ENCODE results near the gene UCN. TPM values are rescaled to one million over a fixed set of nuclear protein-coding genes. Genes with fewer than 3 reads are reported as not detected.

UCN gene
- total RNA-seq, 2 donors from 2014 or later = 0.59 to 0.75 TPM

DNA sequence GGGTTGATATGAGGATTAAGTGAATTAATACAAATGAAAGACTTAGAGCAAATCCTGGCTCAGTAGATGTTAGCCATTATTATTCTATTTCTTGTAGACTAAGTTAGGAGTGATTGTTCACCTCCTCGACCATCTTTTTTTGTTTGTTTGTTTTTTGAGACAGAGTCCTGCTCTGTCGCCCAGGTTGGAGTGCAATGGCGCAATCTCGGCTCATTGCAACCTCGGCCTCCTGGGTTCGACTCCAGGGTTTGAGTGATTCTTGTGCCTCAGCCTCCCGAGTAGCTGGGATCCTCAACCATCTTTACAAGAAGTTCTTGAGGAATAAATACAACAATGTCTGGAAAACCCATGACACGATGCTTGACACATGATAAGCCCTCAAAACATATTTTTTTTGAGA is 13.3 kb downstream of the UCN start:
- H3K4me3 Mint-ChIP-seq = no peak overlapping the region
- H3K27ac ChIP-seq (ENCODE audit: low read depth, low read length) = no peak overlapping the region
- no peaks in the 10 kb centered on the region for H3K27me3 Mint-ChIP-seq (ENCODE audit: insufficient read depth)
- no peaks in the 10 kb centered on the region for H3K27me3 ChIP-seq (ENCODE audit: control insufficient read depth, insufficient read depth, low read length, poor library complexity, severe bottlenecking)
- TF ChIP-seq, protein P1, sequence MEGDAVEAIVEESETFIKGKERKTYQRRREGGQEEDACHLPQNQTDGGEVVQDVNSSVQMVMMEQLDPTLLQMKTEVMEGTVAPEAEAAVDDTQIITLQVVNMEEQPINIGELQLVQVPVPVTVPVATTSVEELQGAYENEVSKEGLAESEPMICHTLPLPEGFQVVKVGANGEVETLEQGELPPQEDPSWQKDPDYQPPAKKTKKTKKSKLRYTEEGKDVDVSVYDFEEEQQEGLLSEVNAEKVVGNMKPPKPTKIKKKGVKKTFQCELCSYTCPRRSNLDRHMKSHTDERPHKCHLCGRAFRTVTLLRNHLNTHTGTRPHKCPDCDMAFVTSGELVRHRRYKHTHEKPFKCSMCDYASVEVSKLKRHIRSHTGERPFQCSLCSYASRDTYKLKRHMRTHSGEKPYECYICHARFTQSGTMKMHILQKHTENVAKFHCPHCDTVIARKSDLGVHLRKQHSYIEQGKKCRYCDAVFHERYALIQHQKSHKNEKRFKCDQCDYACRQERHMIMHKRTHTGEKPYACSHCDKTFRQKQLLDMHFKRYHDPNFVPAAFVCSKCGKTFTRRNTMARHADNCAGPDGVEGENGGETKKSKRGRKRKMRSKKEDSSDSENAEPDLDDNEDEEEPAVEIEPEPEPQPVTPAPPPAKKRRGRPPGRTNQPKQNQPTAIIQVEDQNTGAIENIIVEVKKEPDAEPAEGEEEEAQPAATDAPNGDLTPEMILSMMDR (conservative IDR thresholded peaks at IDR 0.05) = no peak
- DNase-seq = no peak
- H3K9me3 ChIP-seq (ENCODE audit: control insufficient read depth, low read length) = no peaks in the 10 kb centered on the region
- H3K36me3 Mint-ChIP-seq (ENCODE audit: low read depth) = no peaks in the 10 kb centered on the region
- no peak overlapping the region for H3K9ac ChIP-seq (ENCODE audit: extremely low read depth, low read length, poor library complexity, severe bottlenecking)
- WGBS, 2 experiments (ENCODE audit: insufficient coverage in 1 of 2, insufficient read length in 1 of 2) = 93 to 94% methylated on average over 8 of the region's 8 CpGs
- H3K4me3 ChIP-seq (ENCODE audit: low read length) = no peak overlapping the region
- H3K36me3 ChIP-seq (ENCODE audit: control insufficient read depth, insufficient read depth, low read length) = no peaks in the 10 kb centered on the region
- peaks cover 18% of the 10 kb centered on the region for H3K4me1 Mint-ChIP-seq
- no peaks in the 10 kb centered on the region for H3K9me3 Mint-ChIP-seq
- peaks cover 7% of the 10 kb centered on the region for H3K4me1 ChIP-seq (ENCODE audit: control insufficient read depth, insufficient read depth, low read length)
- H3K27ac Mint-ChIP-seq = no peak overlapping the region

DNA sequence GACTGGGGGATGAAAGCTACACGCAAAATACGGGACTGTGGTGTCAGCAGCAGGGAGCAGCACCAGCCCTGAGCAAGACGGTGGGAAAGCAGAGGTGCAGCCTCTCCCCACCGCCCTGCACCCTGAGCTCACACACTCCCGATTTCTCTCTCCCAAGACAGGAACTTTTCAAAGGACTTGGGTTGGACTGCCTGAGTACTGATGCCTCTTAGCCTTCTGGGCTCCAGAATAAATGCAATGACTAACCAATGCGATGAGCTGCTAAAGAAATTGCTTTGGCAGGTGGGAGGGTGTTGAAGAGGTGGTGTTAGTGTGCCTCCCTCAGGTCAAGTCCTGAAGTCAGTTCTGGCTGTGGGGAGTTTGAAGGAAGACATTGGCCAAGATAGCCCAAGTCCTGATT is 16.4 kb downstream of the UCN start:
- Mint-ChIP-seq H3K9me3 (no peaks in the 10 kb centered on the region), H3K4me3 (no peak overlapping the region), H3K36me3 (ENCODE audit: low read depth) (no peaks in the 10 kb centered on the region), H3K27me3 (ENCODE audit: insufficient read depth) (no peaks in the 10 kb centered on the region), H3K27ac (no peak overlapping the region), H3K4me1 (peaks cover 18% of the 10 kb centered on the region)
- WGBS, 2 experiments (ENCODE audit: insufficient coverage in 1 of 2, insufficient read length in 1 of 2) = 22 to 51% methylated on average over 4 to 6 of the region's 6 CpGs
- Histone ChIP-seq H3K27me3 (ENCODE audit: control insufficient read depth, insufficient read depth, low read length, poor library complexity, severe bottlenecking) (no peaks in the 10 kb centered on the region), H3K9me3 (ENCODE audit: control insufficient read depth, low read length) (no peaks in the 10 kb centered on the region), H3K36me3 (ENCODE audit: control insufficient read depth, insufficient read depth, low read length) (no peaks in the 10 kb centered on the region), H3K27ac (ENCODE audit: low read depth, low read length) (no peak overlapping the region), H3K4me1 (ENCODE audit: control insufficient read depth, insufficient read depth, low read length) (peaks cover 7% of the 10 kb centered on the region), H3K4me3 (ENCODE audit: low read length) (no peak overlapping the region), H3K9ac (ENCODE audit: extremely low read depth, low read length, poor library complexity, severe bottlenecking) (no peak overlapping the region)
- TF ChIP-seq, protein P1 (conservative IDR thresholded peaks at IDR 0.05) = peak; percentile 70
- peak; percentile 80 for DNase-seq

DNA sequence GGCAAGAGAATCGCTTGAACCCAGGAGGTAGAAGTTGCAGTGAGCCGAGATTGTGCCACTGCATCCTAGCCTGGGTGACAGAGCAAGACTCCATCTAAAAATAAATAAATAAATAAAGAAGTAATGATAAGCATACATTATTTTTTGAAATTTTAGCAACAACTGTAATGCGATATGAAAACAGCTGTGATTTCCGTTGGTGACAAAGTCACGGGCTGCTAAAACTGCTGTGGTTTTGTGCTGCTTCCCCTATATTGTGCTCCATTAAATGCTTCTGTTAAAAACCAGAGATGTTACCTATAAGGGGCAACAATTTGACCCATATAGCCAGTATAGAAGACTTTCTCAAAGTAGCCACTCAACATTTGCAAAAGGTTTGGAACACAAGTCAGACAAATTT is 17.7 kb downstream of the UCN start:
- no peaks in the 10 kb centered on the region for H3K27me3 ChIP-seq (ENCODE audit: control insufficient read depth, insufficient read depth, low read length, poor library complexity, severe bottlenecking)
- DNase-seq = no peak
- no peaks in the 10 kb centered on the region for H3K36me3 Mint-ChIP-seq (ENCODE audit: low read depth)
- no peak overlapping the region for H3K4me3 ChIP-seq (ENCODE audit: low read length)
- H3K9ac ChIP-seq (ENCODE audit: extremely low read depth, low read length, poor library complexity, severe bottlenecking) = no peak overlapping the region
- 96 to 100% methylated on average over 4 to 5 of the region's 5 CpGs for WGBS, 2 experiments (ENCODE audit: insufficient coverage in 1 of 2, insufficient read length in 1 of 2)
- no peak overlapping the region for H3K4me3 Mint-ChIP-seq
- H3K27me3 Mint-ChIP-seq (ENCODE audit: insufficient read depth) = no peaks in the 10 kb centered on the region
- H3K4me1 Mint-ChIP-seq = peaks cover 18% of the 10 kb centered on the region
- H3K4me1 ChIP-seq (ENCODE audit: control insufficient read depth, insufficient read depth, low read length) = peaks cover 7% of the 10 kb centered on the region
- no peak overlapping the region for H3K27ac ChIP-seq (ENCODE audit: low read depth, low read length)
- H3K27ac Mint-ChIP-seq = no peak overlapping the region
- no peaks in the 10 kb centered on the region for H3K9me3 ChIP-seq (ENCODE audit: control insufficient read depth, low read length)
- H3K36me3 ChIP-seq (ENCODE audit: control insufficient read depth, insufficient read depth, low read length) = no peaks in the 10 kb centered on the region
- TF ChIP-seq, protein P1 (conservative IDR thresholded peaks at IDR 0.05) = no peak
- H3K9me3 Mint-ChIP-seq = no peaks in the 10 kb centered on the region
